ENCODE data around the gene TMA7B.

Gene TMA7B

DNA sequence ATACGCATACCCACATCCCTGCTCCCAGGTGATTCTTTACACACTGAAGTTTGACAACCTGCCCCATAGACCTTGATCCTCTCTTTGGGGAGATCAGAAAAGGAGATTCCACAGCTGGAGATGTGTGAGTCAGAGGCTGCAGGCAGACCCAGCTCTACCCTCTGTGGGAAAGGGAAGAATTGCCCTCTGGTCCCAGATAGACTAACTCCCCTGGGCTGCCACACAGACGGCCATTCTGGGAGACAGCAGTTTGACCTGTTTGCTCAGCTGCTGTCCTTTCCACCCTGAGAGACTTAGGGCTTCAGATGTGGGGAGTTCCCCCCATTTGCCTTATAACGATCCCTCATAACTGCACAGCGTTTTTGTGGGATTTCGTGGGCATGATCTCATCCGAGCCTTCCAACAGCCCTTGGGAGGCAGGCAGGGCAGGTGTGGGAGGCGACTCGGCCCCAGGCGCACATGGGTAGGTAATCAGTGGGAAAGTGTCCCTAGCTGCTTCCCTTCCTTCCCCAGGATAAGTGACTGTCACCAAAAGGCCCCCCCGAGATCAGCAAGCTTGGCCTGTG, 48.6 kb downstream of the TMA7B start:
- no peak overlapping the region for H3K4me3 ChIP-seq (ENCODE audit: low read depth, low read length)
- no peak for TF ChIP-seq CTCF (IDR thresholded peaks at IDR 0.05; ENCODE audit: low read depth, low read length, missing control alignments)
- DNase-seq (ENCODE audit: low read depth) = no peak

DNA sequence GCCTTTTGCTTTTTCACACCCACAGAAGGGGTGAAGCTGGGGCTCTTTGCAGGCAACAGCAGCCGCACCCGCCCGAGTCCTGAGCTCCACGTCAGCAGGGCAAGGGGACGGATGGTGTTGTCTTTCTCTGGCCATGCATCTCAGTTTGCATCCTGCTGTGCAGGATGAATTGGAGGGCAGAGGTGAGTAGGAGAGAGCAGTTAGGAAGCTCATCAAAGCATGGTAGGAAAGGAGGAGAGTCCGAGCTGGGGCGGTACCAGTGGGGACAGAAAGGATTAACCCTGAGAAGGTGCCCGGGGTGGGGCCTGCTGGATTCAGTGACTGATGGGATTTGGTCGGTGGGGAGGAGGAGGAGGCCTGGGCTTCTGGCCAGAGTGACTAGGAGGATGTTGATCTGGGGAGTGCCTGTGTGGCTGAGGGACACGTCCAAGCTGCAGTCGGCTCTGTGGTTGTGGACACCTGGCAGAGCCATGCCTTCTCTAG, 49.1 kb downstream of the TMA7B start:
- H3K4me3 ChIP-seq (ENCODE audit: low read depth, low read length) = no peak overlapping the region
- TF ChIP-seq CTCF (IDR thresholded peaks at IDR 0.05; ENCODE audit: low read depth, low read length, missing control alignments) = no peak
- DNase-seq (ENCODE audit: low read depth) = no peak

DNA sequence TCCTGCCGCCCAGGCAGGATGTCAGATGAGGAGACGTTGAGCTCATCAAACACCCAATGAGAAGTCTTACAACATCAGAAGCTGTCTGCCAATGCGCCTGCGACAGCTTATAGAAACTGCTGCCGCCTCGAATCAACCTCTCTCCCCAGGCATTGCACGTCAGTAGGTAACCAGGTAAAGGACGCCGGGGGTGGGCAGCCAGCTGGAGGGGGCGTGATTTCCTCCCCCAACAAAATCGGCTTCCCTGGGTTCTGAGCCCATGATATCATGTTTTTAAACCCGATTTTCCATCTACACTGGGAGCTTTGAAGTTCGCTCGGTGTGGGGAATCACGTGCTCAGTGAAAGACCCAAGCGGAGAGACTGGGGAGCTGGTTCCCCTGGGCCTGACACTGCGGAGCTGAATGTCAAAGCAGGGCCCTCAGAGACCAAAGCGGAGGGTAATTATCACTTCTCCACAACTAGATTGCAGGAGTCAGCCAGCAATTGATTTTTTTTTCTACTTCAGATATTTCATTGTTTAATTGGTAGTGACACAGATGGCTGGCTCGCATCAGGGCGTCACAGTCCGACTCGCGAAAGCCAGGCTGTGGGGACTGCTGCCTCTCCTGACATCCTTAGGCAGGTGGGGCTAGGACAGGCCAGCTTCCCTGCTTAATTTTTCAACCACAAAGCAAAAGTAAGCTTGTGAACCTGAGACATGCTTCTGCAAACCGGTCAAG, 49.9 kb downstream of the TMA7B start:
- no peak for TF ChIP-seq CTCF (IDR thresholded peaks at IDR 0.05; ENCODE audit: low read depth, low read length, missing control alignments)
- DNase-seq (ENCODE audit: low read depth) = no peak
- H3K4me3 ChIP-seq (ENCODE audit: low read depth, low read length) = no peak overlapping the region

DNA sequence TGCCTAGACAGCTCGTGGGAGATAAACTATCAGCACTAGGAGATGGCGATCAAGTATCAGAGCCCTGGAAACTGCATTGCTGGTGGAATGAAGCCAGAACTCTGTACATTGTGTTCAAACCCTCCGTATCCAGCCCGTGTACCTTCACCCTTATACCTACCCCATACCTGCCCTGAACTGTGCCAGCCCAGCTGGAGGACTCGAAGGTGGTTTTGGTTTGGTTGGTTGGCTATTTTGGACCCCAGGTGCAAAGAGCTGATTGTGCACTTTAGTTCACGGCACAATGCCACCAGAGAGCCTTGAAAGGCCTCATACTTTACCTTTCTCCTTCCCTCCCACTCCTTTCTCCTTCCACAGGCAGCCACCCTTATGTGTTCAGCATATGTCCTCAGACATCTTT, 50.5 kb downstream of the TMA7B start:
- H3K4me3 ChIP-seq (ENCODE audit: low read depth, low read length) = no peak overlapping the region
- DNase-seq (ENCODE audit: low read depth) = no peak
- TF ChIP-seq CTCF (IDR thresholded peaks at IDR 0.05; ENCODE audit: low read depth, low read length, missing control alignments) = no peak
